GM06990 (cell line): Measurements from ENCODE around the gene S100A4.

Experiments used
- DNase-seq: peaks from one replicate; pipeline ENCODE4 v3.0.0-alpha.2; 2011; ENCODE audit not compliant: insufficient read length; ENCODE audit errors: extremely low read depth
- H3K27me3 ChIP-seq: replicated peaks from 2 replicates; pipeline ENCODE4 v1.6.0; 2011; ENCODE audit warnings: low read length; ENCODE audit not compliant: control insufficient read depth, insufficient read depth
- H3K36me3 ChIP-seq: 2 replicates; pipeline ENCODE4 v1.5.1; 2011; ENCODE audit warnings: low read length; ENCODE audit not compliant: control insufficient read depth, insufficient read depth
- H3K4me3 ChIP-seq: replicated peaks from 2 replicates; pipeline ENCODE4 v1.5.1; 2011; ENCODE audit warnings: low read depth, mild to moderate bottlenecking, control low read depth, low read length
- CTCF ChIP-seq: IDR thresholded peaks from 2 replicates; pipeline ENCODE4 v1.5.1; 2011; ENCODE audit warnings: low read length, control low read depth, mild to moderate bottlenecking, inconsistent platforms; ENCODE audit not compliant: insufficient read depth, poor library complexity, severe bottlenecking

Gene S100A4

GRCh38 chr1:153510984-153511410, 34.6 kb downstream of the S100A4 start:
- Histone ChIP-seq H3K4me3 (no peak overlapping the region), H3K36me3 (no peaks in the 10 kb centered on the region), H3K27me3 (no peaks in the 10 kb centered on the region)
- TF ChIP-seq CTCF = peak; percentile 93
- peak; percentile 56 for DNase-seq

- H3K4me3 ChIP-seq = no peak overlapping the region
- no peak for DNase-seq
Observed at GRCh38 chr1:153509729-153510354, 35.8 kb downstream of the S100A4 start.

DNA sequence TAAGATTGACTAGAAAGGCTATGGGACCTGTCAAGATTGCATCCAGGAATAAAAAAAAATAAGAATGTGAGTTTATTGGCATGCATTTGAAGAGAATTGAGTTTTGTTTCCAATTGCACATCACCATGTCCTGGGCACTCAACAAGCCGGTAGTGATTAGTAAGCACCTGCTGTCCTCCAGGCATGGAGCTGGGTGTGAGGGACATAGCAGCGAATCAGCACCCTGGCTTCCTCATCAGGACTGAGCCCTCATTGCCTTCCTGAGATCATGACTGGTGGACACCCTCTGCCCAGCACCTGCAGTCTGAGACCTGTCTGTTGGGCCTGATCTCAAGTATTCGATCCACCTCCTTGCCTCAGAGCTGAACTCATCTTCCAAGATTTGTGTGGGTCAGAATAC, 36.6 kb downstream of the S100A4 start:
- H3K36me3 ChIP-seq = no peaks in the 10 kb centered on the region
- TF ChIP-seq CTCF = no peak
- no peaks in the 10 kb centered on the region for H3K27me3 ChIP-seq
- H3K4me3 ChIP-seq = no peak overlapping the region
- DNase-seq = no peak

More at GRCh38 chr1:153509729-153510354, 35.8 kb downstream of the S100A4 start:
- no peaks in the 10 kb centered on the region for H3K27me3 ChIP-seq
- no peaks in the 10 kb centered on the region for H3K36me3 ChIP-seq
- TF ChIP-seq CTCF = peak; percentile 90

DNA sequence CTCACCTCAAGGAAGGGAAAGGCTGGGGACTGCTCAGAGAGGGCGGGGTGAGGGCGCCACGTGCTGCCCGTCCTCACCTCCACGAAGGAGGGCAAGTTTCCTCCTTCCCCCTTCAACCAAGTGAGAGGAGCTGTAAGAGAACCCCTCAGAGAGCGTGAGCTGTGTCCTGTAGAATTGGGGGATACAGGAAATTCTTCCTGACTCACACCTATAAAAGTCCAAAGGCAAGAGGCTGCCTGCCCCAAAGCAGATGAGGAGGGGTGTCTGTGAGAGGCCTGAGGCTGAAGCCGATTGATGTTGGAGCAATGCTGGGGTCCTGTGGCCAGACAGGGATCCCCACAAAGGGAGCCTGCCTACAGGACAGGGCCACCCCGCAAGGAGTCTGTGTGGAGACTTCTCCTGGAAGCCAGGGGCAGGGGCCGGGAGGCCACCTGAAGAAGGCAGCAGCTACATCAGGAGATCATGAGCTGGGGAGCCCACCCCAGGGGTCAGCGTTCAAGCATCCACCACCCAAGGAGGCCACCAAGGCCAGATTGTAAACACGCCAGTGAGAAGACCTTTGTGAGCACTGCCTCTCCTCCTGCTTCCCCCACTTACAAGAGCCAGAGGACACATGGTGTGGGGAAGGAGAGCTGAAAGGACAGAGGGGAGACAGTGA, 37.6 kb downstream of the S100A4 start:
- Histone ChIP-seq H3K36me3 (no peaks in the 10 kb centered on the region), H3K4me3 (no peak overlapping the region), H3K27me3 (no peaks in the 10 kb centered on the region)
- no peak for TF ChIP-seq CTCF
- DNase-seq = no peak

DNA sequence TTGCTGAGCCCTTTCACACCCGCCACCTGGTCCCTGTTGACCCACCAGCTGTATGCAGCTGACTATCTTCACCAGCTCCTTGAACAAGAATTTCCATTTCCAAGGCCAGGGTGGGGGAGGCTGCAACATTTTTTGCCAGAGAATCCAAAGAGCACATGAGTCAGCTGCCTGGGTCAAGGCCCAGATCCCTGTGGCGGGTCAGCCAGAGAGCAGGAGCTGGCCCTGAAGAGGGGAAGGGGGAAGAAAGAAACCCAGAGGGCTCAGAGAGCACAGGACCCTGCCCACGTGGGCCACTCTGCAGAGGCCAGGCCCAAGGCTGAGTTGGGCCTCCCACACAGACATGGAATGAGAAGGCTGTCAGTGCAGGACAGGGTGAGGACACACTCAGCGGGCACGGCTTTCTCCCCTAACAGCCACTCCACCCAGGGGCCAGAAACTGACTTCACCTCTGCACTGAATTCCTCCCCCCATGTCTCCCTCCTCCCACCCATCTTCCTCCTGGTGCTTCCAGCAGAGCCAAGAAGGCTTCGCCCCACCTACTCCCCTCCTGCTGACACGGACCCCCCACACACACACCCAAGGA, 38.7 kb downstream of the S100A4 start:
- no peak overlapping the region for H3K4me3 ChIP-seq
- DNase-seq = no peak
- H3K27me3 ChIP-seq = no peaks in the 10 kb centered on the region
- H3K36me3 ChIP-seq = no peaks in the 10 kb centered on the region
- TF ChIP-seq CTCF = no peak
